ENCODE data around the gene TIAM1.
"Not testable (repeated sequence)": the region's sequence is repeated elsewhere in the genome, so short reads cannot be mapped to it uniquely, and the experiment has no call there.

TIAM1 gene

DNA sequence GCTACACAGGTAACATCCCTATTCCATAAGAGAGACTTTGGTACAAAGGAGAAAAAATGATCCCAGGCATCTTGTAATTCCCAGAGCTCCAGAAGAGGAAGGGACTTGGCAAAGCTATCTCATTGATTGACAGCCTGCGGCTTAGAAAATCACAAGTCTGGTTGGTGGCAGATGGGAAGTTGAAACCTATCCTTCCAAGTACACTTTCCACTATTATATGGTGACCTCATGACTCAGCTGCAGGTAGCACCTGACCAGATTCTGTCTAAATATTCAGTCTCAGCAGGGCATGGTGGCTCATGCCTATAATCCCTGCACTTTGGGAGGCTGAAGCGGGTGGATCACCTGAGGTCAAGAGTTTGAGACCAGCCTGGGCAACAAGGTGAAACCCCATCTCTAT, 89.9 kb downstream of the TIAM1 start:
- DNase-seq (ENCODE audit: low spot score): no peak

DNA sequence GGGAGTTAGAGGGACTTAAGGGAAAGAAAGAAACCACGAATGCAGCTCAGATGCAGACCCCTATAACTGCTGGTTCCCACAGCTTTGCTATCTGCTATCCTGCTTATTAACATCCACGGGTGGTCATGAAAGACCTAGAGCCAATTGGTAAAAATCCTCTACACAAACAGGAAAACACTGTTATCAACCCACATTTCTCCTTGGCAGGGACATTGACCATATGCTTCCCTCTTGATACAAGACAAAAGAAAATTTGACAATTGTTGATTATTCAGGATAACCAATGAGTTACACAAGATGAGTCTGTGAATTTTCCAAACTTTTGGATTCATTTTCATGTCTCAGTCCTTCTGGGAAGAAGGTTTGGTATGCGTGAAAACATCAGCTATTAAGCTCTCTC, 90.4 kb downstream of the TIAM1 start:
- no peak for DNase-seq (ENCODE audit: low spot score)

DNA sequence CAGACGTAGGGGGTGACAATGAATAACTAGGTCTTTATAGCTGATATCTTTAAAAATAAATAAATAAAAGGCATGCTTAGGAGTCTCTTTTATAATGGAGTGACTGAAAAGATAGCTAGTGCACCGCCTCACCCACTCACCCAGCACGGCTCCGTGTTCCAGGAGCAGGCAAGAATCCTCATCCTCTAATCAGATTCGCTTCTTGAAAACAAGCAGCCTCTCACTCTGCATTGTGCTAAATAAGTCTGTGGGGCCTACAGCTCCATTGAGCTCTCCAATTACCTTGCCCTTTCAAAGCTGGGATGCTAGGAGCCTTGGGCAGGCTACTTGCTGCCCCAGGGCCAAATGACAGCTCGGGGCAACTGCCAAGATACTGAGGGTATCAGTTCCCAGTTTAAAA, 91.5 kb downstream of the TIAM1 start:
- no peak for DNase-seq (ENCODE audit: low spot score)

DNA sequence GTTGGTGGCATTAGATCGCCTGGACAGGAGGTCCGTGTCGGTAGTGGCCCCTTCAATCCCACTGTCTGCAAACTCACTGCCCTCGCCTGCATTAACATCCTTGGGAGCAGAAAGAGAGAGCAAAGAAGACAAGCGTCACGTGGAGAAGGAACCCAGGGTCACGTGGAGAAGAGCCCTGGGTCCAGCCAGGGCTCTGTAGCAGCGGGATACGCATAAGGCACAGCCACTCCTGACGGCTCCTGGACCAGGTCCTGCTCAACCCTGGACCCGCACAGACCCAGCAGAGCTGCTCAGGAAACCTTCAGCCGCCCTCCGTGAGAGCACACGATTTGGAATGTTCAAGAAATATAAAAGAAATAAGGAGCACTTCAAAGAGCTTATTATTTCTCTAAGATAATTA, 92.0 kb downstream of the TIAM1 start:
- DNase-seq (ENCODE audit: low spot score): no peak

DNA sequence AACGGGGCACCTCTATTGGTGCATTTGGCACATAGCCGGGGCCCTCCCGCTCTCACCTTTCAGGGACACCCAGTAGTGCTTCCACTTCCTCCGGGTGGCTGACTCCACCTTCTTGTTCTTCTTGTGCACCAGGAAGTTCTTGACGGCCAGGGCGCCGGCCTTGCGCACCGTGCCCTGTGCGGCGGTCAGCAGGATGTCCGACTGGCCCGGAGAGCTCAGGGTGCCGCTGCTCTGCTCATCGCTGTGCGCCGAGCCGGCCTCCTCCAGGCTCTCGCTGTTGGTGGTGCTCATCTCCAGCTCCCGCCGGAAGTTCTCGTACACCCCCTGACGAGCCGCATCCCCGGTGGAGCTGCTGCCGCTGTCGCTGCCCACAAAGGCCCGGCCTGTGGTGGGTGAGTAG, 92.4 kb downstream of the TIAM1 start:
- no peak for DNase-seq (ENCODE audit: low spot score)

DNA sequence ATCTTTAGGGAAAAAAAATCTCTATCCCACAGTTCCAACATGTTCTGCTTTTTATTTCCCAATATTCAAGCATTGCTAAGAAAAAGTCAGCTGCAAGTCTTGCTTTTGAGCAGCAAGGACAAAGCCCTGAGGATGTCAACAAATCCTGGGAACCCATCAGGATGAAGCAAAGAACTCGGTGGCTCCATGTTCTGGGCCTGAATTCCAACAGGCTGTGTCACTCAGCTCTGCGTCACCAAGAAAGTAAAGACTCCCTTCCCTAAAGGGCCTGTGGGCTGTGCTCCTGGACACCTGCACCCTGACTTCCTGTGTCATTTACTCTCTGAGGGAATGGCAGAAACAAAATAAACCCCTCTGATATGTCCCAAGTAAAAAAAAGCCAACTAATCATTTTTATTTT, 95.5 kb downstream of the TIAM1 start:
- peak; percentile 39 for DNase-seq (ENCODE audit: low spot score)

DNA sequence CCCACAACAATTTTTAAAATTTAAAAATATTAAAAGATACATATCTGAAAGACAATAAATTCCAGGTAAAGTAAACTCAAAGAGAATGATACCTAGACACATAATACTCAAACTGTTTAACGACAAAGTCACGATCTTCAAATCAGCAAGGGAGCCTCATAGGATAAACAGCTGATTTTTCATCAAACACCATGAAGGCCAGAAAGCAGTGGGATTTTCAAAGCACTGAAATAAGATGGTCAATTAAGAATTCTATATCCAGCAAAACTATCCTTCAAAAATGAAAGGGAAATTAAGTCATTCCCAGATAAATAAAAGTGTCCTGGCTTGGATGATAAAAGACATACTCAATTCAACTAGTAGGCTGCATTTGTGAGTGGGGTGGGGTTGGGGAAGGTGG, 100.5 kb downstream of the TIAM1 start:
- no peak for DNase-seq (ENCODE audit: low spot score)

DNA sequence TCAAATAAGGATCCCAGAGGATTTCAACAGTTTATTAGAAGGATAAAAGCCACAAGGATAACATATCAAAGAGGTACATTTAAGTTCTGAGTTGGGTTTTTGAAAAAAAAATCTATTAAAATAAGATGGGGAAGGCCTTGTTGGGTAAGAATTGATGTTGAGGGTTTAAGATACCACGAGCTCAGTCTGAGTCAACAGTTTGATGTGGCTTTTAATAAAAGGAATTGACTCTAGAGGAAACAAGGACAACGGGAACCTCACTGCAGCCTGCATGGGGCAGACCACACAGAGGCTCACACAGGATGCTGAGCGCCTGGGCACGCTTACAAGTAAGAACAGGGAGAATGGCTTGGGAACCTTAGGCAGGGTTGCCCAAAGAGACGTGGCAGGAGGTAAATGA, 107.5 kb downstream of the TIAM1 start:
- DNase-seq (ENCODE audit: low spot score): no peak

DNA sequence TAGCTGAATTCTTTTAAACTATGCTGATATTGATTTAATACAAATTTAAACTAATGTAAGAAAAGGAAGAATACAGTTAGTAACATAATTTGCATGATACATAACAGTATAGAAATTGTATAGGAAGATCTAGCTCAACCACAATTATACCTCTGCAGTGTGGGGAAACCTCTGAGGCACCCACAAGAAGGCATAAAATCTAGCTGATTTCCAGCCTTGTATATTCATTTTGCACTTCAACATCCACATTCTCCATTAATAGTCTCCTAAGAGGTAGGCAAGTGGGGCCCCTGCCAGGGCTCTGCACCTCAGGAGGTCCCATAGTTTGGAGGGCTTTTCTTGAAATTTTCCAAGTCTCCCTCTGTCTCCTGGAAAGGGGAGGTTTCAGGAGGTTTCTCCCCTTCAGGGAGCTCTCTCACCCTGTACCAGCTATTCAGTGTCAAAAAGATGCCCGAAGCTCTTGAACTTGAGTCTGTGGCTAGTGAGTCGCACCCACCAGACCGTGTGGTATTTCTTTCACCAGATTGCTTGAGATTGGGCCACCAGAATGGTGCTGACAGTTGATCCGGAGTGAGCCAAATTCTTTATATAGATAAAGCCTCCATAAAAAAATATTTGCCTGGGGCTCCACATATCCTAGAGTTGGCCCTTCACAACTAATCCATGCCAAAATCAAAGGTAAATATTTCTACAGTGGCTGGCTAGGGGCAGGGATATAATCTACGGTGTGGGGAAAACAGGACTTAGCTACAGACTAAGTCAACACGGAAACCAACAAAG, 108.2 kb downstream of the TIAM1 start:
- peak; percentile 20 for DNase-seq (ENCODE audit: low spot score)

DNA sequence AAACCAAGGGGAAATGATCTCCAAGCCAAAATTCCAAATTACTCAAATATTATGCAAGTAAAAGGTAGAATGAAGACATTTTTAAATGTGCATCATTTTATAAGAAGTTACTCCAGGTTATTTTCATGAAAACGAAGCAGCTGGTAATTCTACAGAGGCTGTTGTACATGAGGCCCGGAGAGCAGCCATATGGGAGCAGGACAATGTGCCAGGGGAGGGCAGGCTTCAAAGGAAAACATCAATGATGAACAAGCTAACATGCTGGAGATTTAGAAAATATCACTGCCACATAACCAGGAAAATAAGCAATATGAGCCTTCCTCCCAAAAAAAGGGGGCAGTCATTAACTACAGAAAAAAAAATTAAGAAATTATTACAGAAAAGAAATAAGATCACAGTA, 109.1 kb downstream of the TIAM1 start:
- no peak for DNase-seq (ENCODE audit: low spot score)

DNA sequence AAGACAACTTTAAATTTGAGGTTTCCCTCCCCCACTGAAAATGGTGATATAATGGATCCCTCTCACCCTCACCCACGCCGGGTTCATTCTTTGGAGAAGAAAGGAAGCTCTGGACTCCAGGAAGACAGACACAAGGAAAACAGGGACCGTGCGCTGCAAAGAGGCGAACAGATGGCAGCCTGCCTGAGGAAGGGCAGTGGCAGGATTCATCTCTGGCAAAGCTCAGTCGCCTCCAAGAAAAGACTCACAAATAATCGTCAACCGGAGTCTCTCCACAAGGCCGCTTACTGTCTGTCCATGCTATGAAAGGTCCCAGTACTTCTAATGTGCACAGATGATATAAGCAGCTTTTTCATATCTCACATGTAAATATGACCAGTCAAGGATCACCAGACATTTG, 110.3 kb downstream of the TIAM1 start:
- no peak for DNase-seq (ENCODE audit: low spot score)

DNA sequence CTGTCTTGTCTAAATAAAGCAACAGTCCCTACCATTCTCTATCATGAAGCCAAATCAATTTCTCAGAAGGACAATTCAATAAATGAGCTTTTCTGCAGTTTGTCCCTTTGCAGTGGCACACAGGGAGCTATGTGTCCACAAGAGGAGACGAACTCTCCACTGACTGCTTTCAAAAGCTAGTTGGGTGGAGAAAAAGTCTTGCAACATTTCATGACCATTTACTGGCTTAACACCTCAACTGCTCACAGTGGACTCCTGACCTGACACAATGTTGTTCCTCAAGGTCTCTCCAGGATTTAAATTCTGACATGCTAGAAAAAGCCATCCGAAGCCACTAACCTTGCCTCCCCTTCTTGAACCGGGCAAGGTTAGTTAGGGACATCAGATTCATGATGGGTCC, 111.7 kb downstream of the TIAM1 start:
- no peak for DNase-seq (ENCODE audit: low spot score)

DNA sequence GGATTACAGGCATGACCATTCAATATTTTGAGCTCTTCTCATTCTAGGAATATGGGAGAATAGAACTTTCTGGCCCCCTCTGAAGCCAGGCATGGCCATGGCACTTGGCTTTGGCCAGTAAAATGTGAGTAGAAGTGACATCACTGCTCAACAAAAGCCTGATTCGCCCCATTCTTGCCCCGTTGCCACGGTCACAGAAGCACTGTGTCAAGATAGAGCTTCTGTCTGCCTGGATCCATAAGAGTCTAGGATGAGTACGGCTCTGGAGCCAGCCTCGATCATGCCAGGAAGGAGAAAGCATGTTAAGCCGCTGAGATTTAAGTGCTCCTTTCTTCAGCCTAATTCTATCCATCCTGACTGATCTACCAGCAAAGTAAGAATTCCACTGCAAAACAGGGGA, 113.1 kb downstream of the TIAM1 start:
- no peak for DNase-seq (ENCODE audit: low spot score)

DNA sequence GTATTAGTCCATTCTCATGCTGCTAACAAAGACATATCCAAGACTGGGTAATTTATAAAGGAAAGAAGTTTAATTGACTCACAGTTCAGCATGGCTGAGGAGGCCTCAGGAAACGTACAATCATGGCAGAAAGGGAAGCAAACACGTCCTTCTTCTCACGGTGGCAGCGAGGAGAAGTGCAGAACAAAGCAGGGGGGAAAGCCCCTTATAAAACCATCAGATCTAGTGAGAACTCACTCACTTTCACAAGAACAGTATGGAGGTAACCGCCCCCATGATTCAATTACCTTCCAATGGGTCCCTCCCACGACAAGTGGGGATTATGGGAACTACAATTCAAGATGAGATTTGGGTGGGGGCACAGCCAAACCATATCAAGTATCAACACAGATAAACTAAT, 115.3 kb downstream of the TIAM1 start:
- not testable (repeated sequence) for DNase-seq (ENCODE audit: low spot score)

DNA sequence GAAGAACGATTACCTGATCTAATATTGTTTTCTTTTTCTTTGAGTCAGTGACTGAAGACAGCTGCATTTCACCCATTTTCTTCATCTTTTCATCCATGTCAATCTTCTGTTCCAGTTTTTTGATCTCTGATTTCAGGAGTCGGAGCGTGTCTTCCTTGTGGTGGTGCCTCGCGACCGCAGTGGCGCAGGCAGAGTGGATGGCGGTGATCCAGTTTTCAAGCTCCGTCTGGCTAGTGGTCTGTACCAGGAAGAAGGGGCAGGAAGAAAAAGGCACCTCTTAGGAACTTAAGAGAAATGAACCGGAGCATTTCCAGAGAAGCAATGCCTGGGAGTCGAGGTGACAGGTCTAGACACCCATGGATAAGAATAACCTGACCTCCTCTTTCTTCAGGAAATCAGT, 118.3 kb downstream of the TIAM1 start:
- no peak for DNase-seq (ENCODE audit: low spot score)

DNA sequence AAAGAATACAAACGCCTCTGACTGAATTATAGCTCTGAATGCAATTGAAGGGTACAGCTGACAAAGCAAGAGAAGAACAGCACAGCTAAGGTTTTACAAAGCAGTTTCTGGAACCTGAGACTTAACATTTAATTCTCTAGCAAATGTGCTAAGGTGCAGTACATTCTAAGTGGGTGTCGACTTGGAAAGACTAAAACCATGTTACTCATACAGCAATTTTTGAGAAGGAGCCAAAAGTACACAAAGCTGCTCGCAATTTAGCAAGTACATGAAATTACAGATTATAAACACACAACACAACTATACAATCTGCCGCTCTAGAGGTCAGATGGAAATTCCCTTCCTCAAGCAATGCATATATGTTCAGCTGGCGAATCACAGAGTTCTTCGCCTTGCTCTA, 121.9 kb downstream of the TIAM1 start:
- DNase-seq (ENCODE audit: low spot score): peak; percentile 42

DNA sequence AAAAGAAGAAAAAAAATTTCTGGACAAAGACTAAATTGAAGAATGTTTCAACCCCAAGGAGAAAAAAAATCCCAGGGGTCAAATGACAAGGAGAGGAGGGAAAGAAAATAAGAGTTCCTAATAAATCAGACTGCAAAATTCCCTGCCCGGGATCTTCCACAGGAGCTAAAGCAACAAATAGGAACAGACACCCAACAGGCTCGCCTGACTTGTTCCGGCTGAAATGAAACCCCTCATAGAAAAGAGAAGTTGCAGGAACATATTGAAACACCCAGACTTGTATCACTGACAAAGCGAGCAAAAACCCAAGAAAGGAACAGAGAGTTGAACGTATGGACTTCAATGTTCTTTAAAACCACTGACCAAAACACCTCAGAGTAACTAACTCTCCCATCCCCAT, 123.0 kb downstream of the TIAM1 start:
- DNase-seq (ENCODE audit: low spot score): no peak

DNA sequence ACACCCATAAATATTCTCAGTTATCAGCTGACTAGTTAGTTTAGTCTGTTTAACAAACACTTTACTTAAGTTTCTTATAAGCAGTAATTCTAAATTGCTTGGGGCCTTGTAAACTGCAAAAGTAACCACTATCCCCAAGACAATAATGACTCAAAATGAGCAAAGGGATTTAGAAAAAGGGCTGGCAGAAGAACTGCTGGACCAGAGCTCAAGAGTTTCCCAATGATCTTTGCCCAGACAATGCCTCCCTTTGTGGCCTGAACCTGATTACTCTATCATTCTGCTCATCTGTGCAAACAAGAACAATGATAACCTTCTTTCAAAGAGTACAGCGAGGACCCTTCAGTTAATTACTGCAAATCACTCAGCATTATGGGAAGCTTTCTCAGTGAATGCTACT, 123.5 kb downstream of the TIAM1 start:
- peak; percentile 62 for DNase-seq (ENCODE audit: low spot score)

DNA sequence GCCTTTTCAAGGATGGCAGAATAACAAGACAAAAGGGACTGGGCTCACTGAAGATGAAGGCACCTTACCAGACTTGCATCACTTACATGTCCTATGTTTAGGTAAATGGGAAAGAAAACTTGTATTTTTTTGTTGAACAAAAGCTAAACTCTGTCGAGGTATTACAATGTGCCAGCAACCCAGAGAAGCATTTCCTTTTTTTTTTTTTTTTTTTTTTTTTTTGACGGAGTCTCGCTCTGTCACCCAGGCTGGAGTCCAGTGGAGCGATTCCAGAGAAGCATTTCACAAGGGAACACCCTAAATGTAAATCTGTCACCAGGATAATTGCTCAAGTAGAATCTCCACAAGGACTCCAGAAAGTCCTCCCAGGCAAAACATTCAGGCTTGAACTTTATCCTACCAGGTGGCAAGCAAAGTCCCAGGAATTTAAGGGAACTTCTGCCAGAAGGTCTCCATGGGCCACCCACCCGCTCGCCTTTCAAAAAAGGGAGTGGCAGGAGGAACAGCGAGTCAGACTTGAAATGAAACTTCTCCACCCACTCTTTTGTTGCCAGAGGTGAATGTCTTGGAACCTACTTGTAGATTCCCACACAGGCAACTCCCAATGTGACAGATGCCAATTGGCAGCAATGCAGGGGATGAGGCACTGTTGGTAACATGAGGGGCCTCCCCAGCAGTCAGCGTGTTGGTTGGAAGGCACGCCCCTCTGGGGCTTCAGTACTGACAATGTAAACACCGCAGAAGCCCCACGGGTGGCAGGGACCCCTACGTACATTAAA, 125.0 kb downstream of the TIAM1 start:
- DNase-seq (ENCODE audit: low spot score): peak; percentile 74

DNA sequence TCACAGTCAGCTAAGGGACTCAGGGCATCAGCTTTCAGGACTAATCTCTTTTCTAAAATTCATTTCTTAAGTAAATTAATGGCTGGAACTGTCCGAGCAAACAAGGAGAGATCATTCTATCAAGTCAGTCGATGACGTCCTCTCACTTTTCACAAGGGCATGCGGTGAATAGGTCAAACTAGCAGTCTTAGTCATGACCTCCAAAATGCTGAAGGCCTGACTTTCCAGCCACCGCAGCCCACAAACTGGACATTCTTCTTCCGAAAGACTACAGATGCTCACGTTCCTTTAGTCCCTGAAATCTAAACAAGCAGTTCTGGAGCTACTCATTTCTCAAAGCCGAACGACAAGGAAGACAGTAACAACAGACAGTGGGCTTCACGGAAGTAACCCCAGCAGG, 127.9 kb downstream of the TIAM1 start:
- no peak for DNase-seq (ENCODE audit: low spot score)

DNA sequence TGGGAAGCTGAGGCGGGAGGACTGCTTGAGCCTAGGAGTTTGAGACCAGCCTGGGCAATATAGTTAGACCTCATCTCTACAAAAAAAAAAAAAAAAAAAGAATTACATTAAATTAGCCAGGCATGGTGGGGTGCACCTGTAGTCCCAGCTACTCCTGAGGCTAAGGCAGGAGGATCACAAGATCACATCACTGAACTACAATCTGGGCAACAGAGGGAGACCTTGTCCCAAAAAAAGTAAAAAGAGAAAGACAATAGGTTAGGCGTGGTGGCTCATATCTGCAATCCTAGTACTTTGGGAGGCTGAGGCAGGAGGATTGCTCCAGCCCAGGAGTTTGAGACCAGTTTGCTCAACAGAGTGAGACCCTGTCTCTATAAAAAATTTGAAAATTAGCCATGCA, 130.3 kb downstream of the TIAM1 start:
- no peak for DNase-seq (ENCODE audit: low spot score)

DNA sequence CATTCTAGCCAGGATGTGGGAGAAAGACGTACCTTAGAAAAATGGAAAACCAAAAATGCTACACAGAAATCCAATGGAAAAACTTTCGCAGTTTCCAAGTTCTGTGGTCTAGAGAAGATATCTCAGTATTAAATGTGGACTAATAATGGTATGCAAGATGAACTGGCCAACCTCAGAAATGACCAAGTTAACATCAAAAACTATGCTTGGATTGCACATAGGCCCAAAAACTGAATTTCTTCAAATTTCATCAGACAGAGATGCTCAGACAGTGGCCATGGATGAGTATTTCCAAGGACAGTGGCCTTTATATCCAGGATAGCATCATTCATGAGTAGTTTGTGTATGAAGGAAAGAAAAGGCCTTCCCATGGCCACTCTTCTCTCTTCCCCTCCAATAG, 132.2 kb downstream of the TIAM1 start:
- no peak for DNase-seq (ENCODE audit: low spot score)

DNA sequence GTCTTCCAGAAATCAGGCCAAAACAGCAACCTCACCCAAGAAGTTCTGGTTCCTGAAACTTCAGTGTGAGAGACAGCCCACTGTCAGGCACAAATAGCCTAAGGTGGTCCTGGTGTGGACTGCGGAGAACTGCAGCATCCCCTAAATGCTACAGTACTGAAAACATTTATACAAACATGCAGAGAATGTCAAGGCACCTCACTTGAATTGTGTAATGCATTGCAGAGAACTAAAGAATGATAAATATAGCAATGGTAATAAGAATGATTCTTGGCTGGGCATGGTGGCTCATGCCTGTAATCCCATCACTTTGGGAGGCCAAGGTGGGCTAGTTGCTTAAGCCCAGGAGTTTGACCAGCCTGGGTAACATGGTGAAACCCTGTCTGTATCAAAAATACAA, 138.6 kb downstream of the TIAM1 start:
- DNase-seq (ENCODE audit: low spot score): no peak

DNA sequence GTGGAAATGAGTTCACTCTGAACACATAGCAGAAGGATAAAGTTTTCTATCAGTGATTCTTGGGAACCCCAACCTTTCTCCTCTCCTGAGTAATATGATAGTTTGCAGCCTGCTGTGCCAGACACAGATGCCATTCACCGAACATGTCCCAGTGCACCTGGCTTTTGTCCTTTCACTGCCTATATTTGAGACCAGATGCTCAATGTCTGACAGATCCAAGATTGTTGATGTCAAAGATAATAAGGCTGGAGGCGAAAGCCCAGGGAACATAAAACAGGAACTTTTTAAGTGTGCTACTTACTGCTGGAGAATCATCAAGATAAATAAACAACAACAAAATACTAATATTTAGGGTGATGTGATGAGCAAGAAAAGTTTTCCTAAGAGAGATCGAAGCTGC, 139.3 kb downstream of the TIAM1 start:
- DNase-seq (ENCODE audit: low spot score): no peak
